Loucy (cell line): ENCODE results near the gene JAKMIP3.

Experiments used
- H2AFZ ChIP-seq: fragments of 200-600 bp; sonication (generic); 2 replicates; pipeline ENCODE4 v1.6.0; 2016; ENCODE audit warnings: antibody characterized with exemption, mild to moderate bottlenecking, low read length, moderate library complexity
- H3F3A ChIP-seq: fragments of 200-600 bp; 2 replicates; pipeline ENCODE4 v1.6.0; 2016; ENCODE audit warnings: antibody characterized with exemption, low read depth, mild to moderate bottlenecking
- H3K27me3 ChIP-seq: fragments of 200-600 bp; sonication (generic); 2 replicates; pipeline ENCODE4 v1.6.1; 2014; ENCODE audit warnings: low read length, mild to moderate bottlenecking; ENCODE audit not compliant: insufficient read depth, poor library complexity, severe bottlenecking
- H3K36me3 ChIP-seq: fragments of 200-600 bp; sonication (generic); 2 replicates; pipeline ENCODE4 v1.6.1; 2016; ENCODE audit warnings: low read length; ENCODE audit not compliant: insufficient read depth
- H3K4me1 ChIP-seq: fragments of 200-600 bp; sonication (generic); 2 replicates; pipeline ENCODE4 v1.5.1; 2014; ENCODE audit warnings: low read length, mild to moderate bottlenecking; ENCODE audit not compliant: insufficient read depth, poor library complexity, severe bottlenecking
- H3K4me2 ChIP-seq: fragments of 200-600 bp; sonication (generic); 2 replicates; pipeline ENCODE4 v1.6.0; 2014; ENCODE audit warnings: antibody characterized with exemption, low read length, low read depth, mild to moderate bottlenecking; ENCODE audit not compliant: poor library complexity, severe bottlenecking
- H3K4me3 ChIP-seq: fragments of 200-600 bp; sonication (generic); 2 replicates; pipeline ENCODE4 v1.5.1; 2014; ENCODE audit warnings: low read length, mild to moderate bottlenecking, mixed read lengths; ENCODE audit not compliant: poor library complexity, severe bottlenecking
- H3K79me2 ChIP-seq: fragments of 200-600 bp; sonication (generic); 2 replicates; pipeline ENCODE4 v1.6.1; 2014; ENCODE audit warnings: low read length; ENCODE audit not compliant: insufficient read depth
- H3K9ac ChIP-seq: fragments of 200-600 bp; sonication (generic); 2 replicates; pipeline ENCODE4 v1.6.0; 2014; ENCODE audit warnings: mild to moderate bottlenecking, low read depth, low read length, moderate library complexity; ENCODE audit not compliant: poor library complexity, severe bottlenecking
- H3K9me2 ChIP-seq: fragments of 200-600 bp; sonication (generic); replicated peaks from 2 replicates; pipeline ENCODE4 v1.6.1; 2016; ENCODE audit warnings: low read depth, low read length, mixed read lengths
- H3K9me3 ChIP-seq: fragments of 200-600 bp; sonication (generic); 2 replicates; pipeline ENCODE4 v1.6.1; 2014; ENCODE audit warnings: mild to moderate bottlenecking, antibody characterized with exemption, low read length, low read depth; ENCODE audit not compliant: insufficient read depth
- H4K20me1 ChIP-seq: fragments of 200-600 bp; sonication (generic); 2 replicates; pipeline ENCODE4 v1.6.0; 2014; ENCODE audit warnings: antibody characterized with exemption, low read length, mild to moderate bottlenecking; ENCODE audit not compliant: insufficient read depth, poor library complexity, severe bottlenecking
- EZH2phosphoT487 ChIP-seq: fragments of 200-600 bp; IDR thresholded peaks from 2 replicates; pipeline ENCODE4 v1.6.1; 2018; ENCODE audit warnings: antibody characterized with exemption, mild to moderate bottlenecking, moderate library complexity, borderline replicate concordance
- TF ChIP-seq, protein P1 (sequence below): fragments of 200-600 bp; sonication (generic); conservative IDR thresholded peaks from 2 replicates; pipeline ENCODE4 v1.5.1; 2014; ENCODE audit warnings: mild to moderate bottlenecking, antibody characterized with exemption, low read length

Gene JAKMIP3

DNA sequence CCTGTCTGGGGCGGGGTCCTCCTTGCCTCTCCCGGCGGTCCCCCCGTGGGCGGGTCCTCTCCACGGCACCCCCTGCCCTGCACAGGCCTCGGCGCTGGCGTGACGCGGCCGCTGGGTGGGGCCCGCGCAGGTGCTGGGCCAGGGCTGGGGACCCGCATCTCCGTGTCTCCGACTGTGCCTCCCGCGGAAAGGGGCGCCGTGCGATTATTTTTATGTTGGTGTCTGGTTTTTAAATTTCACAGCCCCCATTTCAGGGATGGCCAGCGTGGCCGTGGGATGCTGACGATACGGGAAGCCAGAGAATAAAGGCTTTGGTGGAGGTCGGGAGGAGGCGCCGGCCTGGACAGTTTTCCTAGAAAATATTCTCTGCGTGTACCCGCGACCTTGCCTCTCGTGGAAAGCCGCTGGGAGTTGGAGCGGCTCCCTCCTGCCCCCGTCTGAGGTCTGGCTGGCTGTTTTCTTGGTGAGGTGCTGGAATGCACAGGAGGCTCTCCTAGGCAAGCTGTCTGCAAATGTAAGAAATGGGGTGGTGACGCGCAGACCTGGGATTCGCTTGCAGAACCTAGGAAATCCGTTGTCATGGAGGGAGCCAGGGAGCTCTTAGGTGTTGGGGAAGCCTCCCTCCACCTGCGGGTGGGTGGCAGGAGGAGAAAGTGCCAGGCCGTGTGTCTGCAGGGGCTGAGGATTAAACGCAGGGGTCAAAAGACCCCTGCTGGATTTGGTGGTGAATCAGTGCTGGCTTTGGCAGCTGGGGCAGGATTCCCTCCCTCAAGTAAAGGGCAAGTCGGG is 28.7 kb upstream of the JAKMIP3 start:
- TF ChIP-seq, protein P1, sequence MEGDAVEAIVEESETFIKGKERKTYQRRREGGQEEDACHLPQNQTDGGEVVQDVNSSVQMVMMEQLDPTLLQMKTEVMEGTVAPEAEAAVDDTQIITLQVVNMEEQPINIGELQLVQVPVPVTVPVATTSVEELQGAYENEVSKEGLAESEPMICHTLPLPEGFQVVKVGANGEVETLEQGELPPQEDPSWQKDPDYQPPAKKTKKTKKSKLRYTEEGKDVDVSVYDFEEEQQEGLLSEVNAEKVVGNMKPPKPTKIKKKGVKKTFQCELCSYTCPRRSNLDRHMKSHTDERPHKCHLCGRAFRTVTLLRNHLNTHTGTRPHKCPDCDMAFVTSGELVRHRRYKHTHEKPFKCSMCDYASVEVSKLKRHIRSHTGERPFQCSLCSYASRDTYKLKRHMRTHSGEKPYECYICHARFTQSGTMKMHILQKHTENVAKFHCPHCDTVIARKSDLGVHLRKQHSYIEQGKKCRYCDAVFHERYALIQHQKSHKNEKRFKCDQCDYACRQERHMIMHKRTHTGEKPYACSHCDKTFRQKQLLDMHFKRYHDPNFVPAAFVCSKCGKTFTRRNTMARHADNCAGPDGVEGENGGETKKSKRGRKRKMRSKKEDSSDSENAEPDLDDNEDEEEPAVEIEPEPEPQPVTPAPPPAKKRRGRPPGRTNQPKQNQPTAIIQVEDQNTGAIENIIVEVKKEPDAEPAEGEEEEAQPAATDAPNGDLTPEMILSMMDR = no peak
- no peak for TF ChIP-seq EZH2phosphoT487
- Histone ChIP-seq H3K9ac (no peak overlapping the region), H3K4me2 (no peak overlapping the region), H3K36me3 (no peaks in the 10 kb centered on the region), H3K9me3 (no peaks in the 10 kb centered on the region; the same call in 1 of the 2 replicates), H3K9me2 (no peaks in the 10 kb centered on the region), H3K4me3 (no peak overlapping the region), H3F3A (no peaks in the 10 kb centered on the region), H3K27me3 (no peaks in the 10 kb centered on the region), H3K4me1 (no peaks in the 10 kb centered on the region), H3K79me2 (no peaks in the 10 kb centered on the region), H2AFZ (no peak overlapping the region), H4K20me1 (no peaks in the 10 kb centered on the region)

DNA sequence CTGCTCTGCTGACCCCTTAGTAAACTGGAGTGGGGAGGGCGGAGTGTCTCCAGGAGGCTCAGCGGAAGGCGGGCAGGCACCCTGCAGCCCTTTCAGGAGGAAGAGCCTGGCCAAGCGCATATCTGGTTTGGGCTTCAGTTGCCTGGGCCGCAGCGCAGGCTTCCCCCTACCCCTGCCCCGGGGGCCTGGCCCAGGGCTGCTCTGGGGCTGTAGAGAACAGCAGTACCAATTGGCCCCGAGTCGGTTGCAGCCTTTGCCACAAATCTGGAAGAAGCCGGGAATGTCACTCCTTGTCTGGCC is 28.1 kb upstream of the JAKMIP3 start:
- Histone ChIP-seq H3F3A (no peaks in the 10 kb centered on the region), H3K9me2 (no peaks in the 10 kb centered on the region), H3K36me3 (no peaks in the 10 kb centered on the region), H3K9ac (no peak overlapping the region), H3K9me3 (no peaks in the 10 kb centered on the region; the same call in 1 of the 2 replicates), H3K4me1 (no peaks in the 10 kb centered on the region), H4K20me1 (no peaks in the 10 kb centered on the region), H3K4me2 (no peak overlapping the region), H3K4me3 (no peak overlapping the region), H2AFZ (no peak overlapping the region), H3K27me3 (no peaks in the 10 kb centered on the region), H3K79me2 (no peaks in the 10 kb centered on the region)
- TF ChIP-seq, protein P1 = no peak
- no peak for TF ChIP-seq EZH2phosphoT487

DNA sequence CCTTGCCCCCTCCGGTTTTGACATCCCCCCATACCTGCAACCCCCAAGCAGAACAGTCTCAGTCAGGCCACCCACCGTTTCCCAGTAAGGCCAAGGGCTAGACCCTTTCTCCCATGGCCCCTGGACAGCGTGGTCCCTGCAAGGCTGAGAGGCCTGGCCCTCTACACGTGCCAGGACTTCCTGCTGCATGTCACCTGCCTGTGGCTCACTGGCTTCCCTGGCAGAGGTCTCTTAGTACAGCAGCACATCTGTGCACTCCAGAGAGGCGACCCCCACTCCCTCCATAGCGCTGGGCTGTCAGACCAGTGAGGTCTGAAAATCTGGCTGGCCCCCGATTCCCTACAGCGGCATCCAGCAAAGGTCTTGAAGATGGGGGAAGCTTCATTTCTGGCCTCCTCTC is 26.4 kb upstream of the JAKMIP3 start:
- H3K4me3 ChIP-seq = no peak overlapping the region
- no peaks in the 10 kb centered on the region for H3K36me3 ChIP-seq
- no peak overlapping the region for H2AFZ ChIP-seq
- no peak overlapping the region for H3K4me2 ChIP-seq
- H3K9ac ChIP-seq = no peak overlapping the region
- no peaks in the 10 kb centered on the region for H3F3A ChIP-seq
- no peaks in the 10 kb centered on the region for H3K9me2 ChIP-seq
- H3K9me3 ChIP-seq = no peaks in the 10 kb centered on the region
- no peak for TF ChIP-seq EZH2phosphoT487
- TF ChIP-seq, protein P1 = no peak
- no peaks in the 10 kb centered on the region for H4K20me1 ChIP-seq
- H3K27me3 ChIP-seq = no peaks in the 10 kb centered on the region
- no peaks in the 10 kb centered on the region for H3K4me1 ChIP-seq
- no peaks in the 10 kb centered on the region for H3K79me2 ChIP-seq
